Activated naive CD8-positive, alpha-beta T cell treated with anti-CD3 and anti-CD28 coated beads, Interleukin-2, amount 10 ng/mL, durations not matched to agents 7 days and 5 days (primary cell): ENCODE measurements around the gene LRRC45. TPM values are rescaled to one million over a fixed set of nuclear protein-coding genes. Genes with fewer than 3 reads are reported as not detected.

Experiments
- ATAC-seq: fragments of 150-1000 bp; cut with Tn5 transposase; one replicate; pipeline ENCODE4 v1.10.0; 2021; ENCODE audit warnings: low read depth, moderate library complexity
- POLR2A ChIA-PET: fragments of 350-600 bp; sonication (Branson Sonifier 250); formaldehyde crosslinking; loops from one replicate; lab custom pipeline; 2021; ENCODE audit warnings: antibody characterized with exemption; lab: Charles Lee
- DNase-seq: peaks from one replicate; pipeline ENCODE4 v3.0.0; 2021
- H3K27ac Mint-ChIP-seq: one replicate; pipeline ENCODE4 v1.8.0; 2022; ENCODE audit warnings: mild to moderate bottlenecking, mixed read lengths
- H3K27me3 Mint-ChIP-seq: one replicate; pipeline ENCODE4 v1.8.0; 2022; ENCODE audit warnings: mild to moderate bottlenecking, moderate library complexity, mixed read lengths
- H3K36me3 Mint-ChIP-seq: one replicate; pipeline ENCODE4 v1.8.0; 2021; ENCODE audit warnings: mild to moderate bottlenecking, mixed read lengths
- H3K4me1 Mint-ChIP-seq: one replicate; pipeline ENCODE4 v1.8.0; 2021; ENCODE audit warnings: mixed read lengths
- H3K4me3 Mint-ChIP-seq: one replicate; pipeline ENCODE4 v1.8.0; 2022; ENCODE audit warnings: mild to moderate bottlenecking, moderate library complexity, mixed read lengths
- H3K9me3 Mint-ChIP-seq: one replicate; pipeline ENCODE4 v1.8.0; 2021; ENCODE audit warnings: mixed read lengths
- total RNA-seq, 2 experiments: library from RNA; stranded (reverse); gene quantifications; one replicate each; pipeline ENCODE4 v1.2.3, GENCODE V29; 2021

Gene LRRC45
- total RNA-seq, 2 experiments from 2014 or later, result 41.6 to 45.1 TPM

GRCh38 chr17:82008258-82008940 lies 14.7 kb upstream of the LRRC45 start:
- ATAC-seq (no peak), DNase-seq (no peak)
- Mint-ChIP-seq H3K27me3 (no peaks in the 10 kb centered on the region), H3K36me3 (no peaks in the 10 kb centered on the region), H3K9me3 (no peaks in the 10 kb centered on the region), H3K27ac (no peak overlapping the region), H3K4me3 (no peak overlapping the region), H3K4me1 (peaks cover 6% of the 10 kb centered on the region)
- POLR2A ChIA-PET, result no interaction called here

- Mint-ChIP-seq H3K4me3 (no peak overlapping the region), H3K9me3 (no peaks in the 10 kb centered on the region), H3K36me3 (no peaks in the 10 kb centered on the region), H3K27ac (no peak overlapping the region), H3K4me1 (peaks cover 6% of the 10 kb centered on the region), H3K27me3 (no peaks in the 10 kb centered on the region)
- DNase-seq (no peak), ATAC-seq (no peak)
- POLR2A ChIA-PET, result interaction anchor here (1.6 kb wide), 1 partner anchor 12 kb away, joined by 6 read pairs; no protein-coding TSS in a partner anchor
Observed at GRCh38 chr17:82008941-82009405, 14.1 kb upstream of the LRRC45 start.

- ATAC-seq (peak; percentile 19), DNase-seq (no peak)
- peaks cover 6% of the 10 kb centered on the region for H3K4me1 Mint-ChIP-seq
- no peak overlapping the region for H3K27ac Mint-ChIP-seq
- no peaks in the 10 kb centered on the region for H3K36me3 Mint-ChIP-seq
- H3K4me3 Mint-ChIP-seq, result no peak overlapping the region
- H3K27me3 Mint-ChIP-seq, result no peaks in the 10 kb centered on the region
- no peaks in the 10 kb centered on the region for H3K9me3 Mint-ChIP-seq
- POLR2A ChIA-PET, result interaction anchor here (1.6 kb wide), 1 partner anchor 12 kb away, joined by 6 read pairs; no protein-coding TSS in a partner anchor
Observed at GRCh38 chr17:82009413-82009812, 13.7 kb upstream of the LRRC45 start.

GRCh38 chr17:82010575-82011525 lies 12.3 kb upstream of the LRRC45 start:
- no peak for DNase-seq
- H3K27me3 Mint-ChIP-seq, result no peaks in the 10 kb centered on the region
- ATAC-seq, result no peak
- POLR2A ChIA-PET, result interaction anchor here (1.6 kb wide), 1 partner anchor 10 kb away, joined by 6 read pairs; no protein-coding TSS in a partner anchor
- no peak overlapping the region for H3K27ac Mint-ChIP-seq
- no peaks in the 10 kb centered on the region for H3K9me3 Mint-ChIP-seq
- peaks cover 6% of the 10 kb centered on the region for H3K4me1 Mint-ChIP-seq
- no peak overlapping the region for H3K4me3 Mint-ChIP-seq
- H3K36me3 Mint-ChIP-seq, result no peaks in the 10 kb centered on the region

DNA sequence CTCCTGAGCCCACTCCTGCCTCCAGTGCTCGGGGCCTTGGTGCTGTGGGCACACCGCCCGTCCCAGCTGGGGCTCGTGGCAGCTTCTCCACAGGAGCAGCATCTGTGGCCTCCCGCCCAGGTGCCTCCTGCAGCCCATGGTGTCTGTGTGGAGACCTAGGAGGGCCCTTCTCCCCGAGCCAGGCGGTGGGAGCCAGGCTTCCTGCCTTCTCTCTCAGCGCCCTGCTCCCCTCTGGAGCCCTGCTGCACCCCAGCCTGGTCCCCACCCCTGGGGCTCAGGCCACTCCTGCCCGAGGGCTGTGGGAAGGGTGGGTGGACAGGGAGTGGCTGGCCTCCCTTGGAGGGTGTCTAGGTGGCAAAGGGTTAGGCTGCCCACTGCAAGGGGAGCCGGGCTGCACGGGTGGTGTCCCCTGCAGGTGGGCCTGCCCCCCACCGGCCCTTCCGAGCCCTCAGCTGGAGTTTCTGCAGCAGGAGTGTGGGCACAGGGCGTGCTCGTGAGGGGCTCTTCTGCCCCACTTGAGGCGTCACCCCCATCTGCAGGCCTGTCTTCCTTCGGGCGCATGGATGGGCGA lies 11.4 kb upstream of the LRRC45 start:
- ATAC-seq (no peak), DNase-seq (no peak)
- POLR2A ChIA-PET, result no interaction called here
- Mint-ChIP-seq H3K27me3 (no peaks in the 10 kb centered on the region), H3K27ac (no peak overlapping the region), H3K4me1 (peaks cover 2% of the 10 kb centered on the region), H3K36me3 (no peaks in the 10 kb centered on the region), H3K9me3 (no peaks in the 10 kb centered on the region), H3K4me3 (no peak overlapping the region)

GRCh38 chr17:82012261-82012639 lies 10.9 kb upstream of the LRRC45 start:
- Mint-ChIP-seq H3K9me3 (no peaks in the 10 kb centered on the region), H3K4me3 (no peak overlapping the region), H3K27me3 (no peaks in the 10 kb centered on the region), H3K4me1 (peaks cover 2% of the 10 kb centered on the region), H3K36me3 (no peaks in the 10 kb centered on the region), H3K27ac (no peak overlapping the region)
- POLR2A ChIA-PET, result no interaction called here
- DNase-seq (no peak), ATAC-seq (no peak)

GRCh38 chr17:82012640-82013295 lies 10.3 kb upstream of the LRRC45 start:
- peaks cover 2% of the 10 kb centered on the region for H3K4me1 Mint-ChIP-seq
- no peaks in the 10 kb centered on the region for H3K9me3 Mint-ChIP-seq
- DNase-seq, result no peak
- H3K4me3 Mint-ChIP-seq, result no peak overlapping the region
- ATAC-seq, result no peak
- H3K36me3 Mint-ChIP-seq, result no peaks in the 10 kb centered on the region
- no peaks in the 10 kb centered on the region for H3K27me3 Mint-ChIP-seq
- POLR2A ChIA-PET, result no interaction called here
- no peak overlapping the region for H3K27ac Mint-ChIP-seq

- H3K27ac Mint-ChIP-seq, result no peak overlapping the region
- peaks cover 2% of the 10 kb centered on the region for H3K4me1 Mint-ChIP-seq
- POLR2A ChIA-PET, result no interaction called here
- ATAC-seq (no peak), DNase-seq (no peak)
- H3K4me3 Mint-ChIP-seq, result no peak overlapping the region
- no peaks in the 10 kb centered on the region for H3K9me3 Mint-ChIP-seq
- H3K36me3 Mint-ChIP-seq, result no peaks in the 10 kb centered on the region
- H3K27me3 Mint-ChIP-seq, result no peaks in the 10 kb centered on the region
Observed at GRCh38 chr17:82013341-82013740, 9.8 kb upstream of the LRRC45 start.

DNA sequence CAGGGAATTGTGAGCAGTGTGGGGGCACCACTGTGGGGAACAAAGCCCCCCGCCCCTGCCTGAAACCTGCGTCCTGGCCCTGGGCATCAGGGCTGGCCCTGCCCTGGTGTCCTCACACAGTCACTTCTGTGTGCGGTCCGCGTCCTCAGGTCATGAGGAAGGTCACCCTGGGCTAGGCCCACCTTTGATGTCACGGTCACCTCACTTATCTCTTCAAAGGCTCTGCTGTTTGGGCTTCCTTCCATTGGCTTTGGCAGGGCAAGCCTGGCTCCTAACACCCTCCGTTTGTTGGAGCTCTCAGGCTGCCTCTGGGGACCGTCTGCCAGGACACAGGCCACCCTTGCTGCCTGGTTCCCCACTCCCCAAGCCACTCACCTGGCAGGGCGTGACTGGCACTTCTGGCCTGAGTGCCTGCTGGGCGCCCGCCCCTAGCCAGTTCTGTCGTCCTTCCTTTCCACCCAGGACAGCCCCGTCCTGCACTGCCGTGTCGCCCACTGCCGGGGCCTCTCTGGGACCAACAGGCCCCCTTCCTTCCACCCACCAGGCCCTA lies 9.3 kb upstream of the LRRC45 start:
- Mint-ChIP-seq H3K27me3 (no peaks in the 10 kb centered on the region), H3K4me3 (no peak overlapping the region), H3K27ac (no peak overlapping the region), H3K4me1 (peaks cover 2% of the 10 kb centered on the region), H3K36me3 (no peaks in the 10 kb centered on the region), H3K9me3 (no peaks in the 10 kb centered on the region)
- DNase-seq (no peak), ATAC-seq (no peak)
- POLR2A ChIA-PET, result no interaction called here

DNA sequence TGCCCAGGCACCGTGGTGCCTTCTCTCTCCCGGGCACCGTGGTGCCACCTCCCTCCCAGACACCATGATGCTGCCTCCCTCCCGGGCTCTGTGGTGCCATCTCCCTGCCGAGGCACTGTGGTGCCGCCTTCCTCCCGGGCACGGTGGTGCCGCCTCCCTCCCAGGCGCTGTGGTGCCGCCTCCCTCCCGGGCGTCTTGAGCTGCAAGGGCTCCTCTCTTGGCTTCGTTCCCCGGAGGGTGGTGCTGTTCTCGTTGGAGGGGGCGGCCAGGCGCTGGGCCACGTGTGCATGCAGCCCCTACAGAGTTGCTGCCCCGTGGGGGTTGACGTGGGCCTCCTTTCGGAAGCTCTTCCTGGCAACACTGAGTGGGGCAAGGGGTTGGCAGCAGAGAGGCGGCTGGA lies 8.7 kb upstream of the LRRC45 start:
- Mint-ChIP-seq H3K36me3 (no peaks in the 10 kb centered on the region), H3K27me3 (no peaks in the 10 kb centered on the region), H3K4me3 (no peak overlapping the region), H3K9me3 (no peaks in the 10 kb centered on the region), H3K27ac (no peak overlapping the region), H3K4me1 (peaks cover 1% of the 10 kb centered on the region)
- POLR2A ChIA-PET, result interaction anchor here (0.5 kb wide), 1 partner anchor 131 kb away, joined by 3 read pairs; no protein-coding TSS in a partner anchor
- no peak for ATAC-seq
- no peak for DNase-seq

- Mint-ChIP-seq H3K4me1 (no peaks in the 10 kb centered on the region), H3K4me3 (no peak overlapping the region), H3K9me3 (no peaks in the 10 kb centered on the region), H3K27ac (no peak overlapping the region), H3K27me3 (no peaks in the 10 kb centered on the region), H3K36me3 (no peaks in the 10 kb centered on the region)
- ATAC-seq, result no peak
- POLR2A ChIA-PET, result interaction anchor here (0.5 kb wide), 1 partner anchor 132 kb away, joined by 3 read pairs; no protein-coding TSS in a partner anchor
- DNase-seq, result no peak
Observed at GRCh38 chr17:82014971-82015310, 8.2 kb upstream of the LRRC45 start.

DNA sequence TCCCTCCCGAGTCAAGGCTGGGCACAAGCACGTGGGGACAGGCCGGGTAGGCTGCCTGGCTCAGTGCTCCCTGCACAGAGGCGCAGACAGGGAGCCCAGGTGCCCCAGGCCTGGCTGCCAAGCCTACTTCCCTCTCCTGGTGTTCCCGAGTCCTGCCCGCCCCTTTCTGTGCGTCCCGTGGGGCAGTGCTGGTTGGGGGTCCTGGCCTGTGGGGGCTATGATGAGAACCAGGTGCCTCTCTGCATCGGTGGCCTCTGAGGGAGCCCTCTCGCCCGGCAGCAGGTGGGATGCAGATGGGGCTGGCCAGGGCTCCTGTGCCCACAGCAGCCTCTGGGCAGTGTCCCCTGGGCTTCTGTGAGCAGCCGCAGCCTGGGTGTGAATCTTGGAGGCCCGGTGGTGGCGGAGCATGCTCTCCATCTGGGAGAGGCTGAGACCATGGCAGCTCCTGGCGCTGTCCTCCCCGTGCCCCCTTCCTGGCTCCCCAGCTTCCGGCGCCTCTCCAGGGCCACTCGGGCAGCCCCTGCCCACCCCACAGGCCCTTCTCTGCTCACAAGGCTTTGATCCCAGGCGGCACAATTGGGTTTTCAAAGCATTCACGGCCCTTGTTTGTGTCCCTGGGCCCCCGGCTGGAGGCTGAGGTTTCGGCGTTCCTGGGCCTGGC lies 7.7 kb upstream of the LRRC45 start:
- ATAC-seq (no peak), DNase-seq (no peak)
- POLR2A ChIA-PET, result no interaction called here
- no peaks in the 10 kb centered on the region for H3K36me3 Mint-ChIP-seq
- no peak overlapping the region for H3K27ac Mint-ChIP-seq
- no peaks in the 10 kb centered on the region for H3K9me3 Mint-ChIP-seq
- no peak overlapping the region for H3K4me3 Mint-ChIP-seq
- H3K27me3 Mint-ChIP-seq, result no peaks in the 10 kb centered on the region
- no peaks in the 10 kb centered on the region for H3K4me1 Mint-ChIP-seq
